Measurements from ENCODE around the gene MSRB1. TPM values are rescaled to one million over a fixed set of nuclear protein-coding genes. Genes with fewer than 3 reads are reported as not detected.

The MSRB1 gene
- polyA plus RNA-seq, 1 donor from 2014 or later: 6.0 TPM

DNA sequence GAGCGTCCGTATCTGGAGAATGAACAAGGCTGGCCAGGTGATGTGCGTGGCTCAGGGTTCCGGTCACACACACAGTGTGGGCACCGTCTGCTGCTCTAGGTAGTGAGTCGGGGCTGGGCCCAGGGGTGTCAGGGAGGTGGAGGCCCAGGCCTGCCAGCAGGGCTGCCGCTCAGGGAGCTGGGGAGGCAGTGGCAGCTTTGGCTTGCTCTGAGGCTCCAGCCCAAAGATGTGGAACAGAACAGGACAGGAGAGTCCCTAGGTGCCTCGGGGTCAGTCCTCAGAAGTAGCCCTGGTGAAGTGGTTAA, 33.2 kb upstream of the MSRB1 start:
- Histone ChIP-seq H3K9me2 (ENCODE audit: insufficient read depth, low read length) (no peaks in the 10 kb centered on the region), H3K79me2 (replicated peaks; ENCODE audit: insufficient read depth, low read length) (peaks cover 5% of the 10 kb centered on the region), H4K20me1 (ENCODE audit: insufficient read depth) (no peaks in the 10 kb centered on the region), H3K9me3 (ENCODE audit: low read length) (no peaks in the 10 kb centered on the region), H2AFZ (ENCODE audit: low read depth, low read length) (no peak overlapping the region), H3K27ac (ENCODE audit: low read length) (no peak overlapping the region), H3K9ac (ENCODE audit: low read length) (no peak overlapping the region), H3K4me3 (ENCODE audit: low read length) (no peak overlapping the region), H3K4me2 (ENCODE audit: low read length) (no peak overlapping the region), H3K27me3 (ENCODE audit: insufficient read depth, low read depth, low read length) (peaks cover 29% of the 10 kb centered on the region), H3F3A (ENCODE audit: insufficient read depth, low read length, poor library complexity, severe bottlenecking) (no peaks in the 10 kb centered on the region), H3K36me3 (ENCODE audit: insufficient read depth, low read length) (no peaks in the 10 kb centered on the region)
- TF ChIP-seq MXI1 (conservative IDR thresholded peaks at IDR 0.05; ENCODE audit: poor library complexity, severe bottlenecking): no peak
- TF ChIP-seq, protein P1, sequence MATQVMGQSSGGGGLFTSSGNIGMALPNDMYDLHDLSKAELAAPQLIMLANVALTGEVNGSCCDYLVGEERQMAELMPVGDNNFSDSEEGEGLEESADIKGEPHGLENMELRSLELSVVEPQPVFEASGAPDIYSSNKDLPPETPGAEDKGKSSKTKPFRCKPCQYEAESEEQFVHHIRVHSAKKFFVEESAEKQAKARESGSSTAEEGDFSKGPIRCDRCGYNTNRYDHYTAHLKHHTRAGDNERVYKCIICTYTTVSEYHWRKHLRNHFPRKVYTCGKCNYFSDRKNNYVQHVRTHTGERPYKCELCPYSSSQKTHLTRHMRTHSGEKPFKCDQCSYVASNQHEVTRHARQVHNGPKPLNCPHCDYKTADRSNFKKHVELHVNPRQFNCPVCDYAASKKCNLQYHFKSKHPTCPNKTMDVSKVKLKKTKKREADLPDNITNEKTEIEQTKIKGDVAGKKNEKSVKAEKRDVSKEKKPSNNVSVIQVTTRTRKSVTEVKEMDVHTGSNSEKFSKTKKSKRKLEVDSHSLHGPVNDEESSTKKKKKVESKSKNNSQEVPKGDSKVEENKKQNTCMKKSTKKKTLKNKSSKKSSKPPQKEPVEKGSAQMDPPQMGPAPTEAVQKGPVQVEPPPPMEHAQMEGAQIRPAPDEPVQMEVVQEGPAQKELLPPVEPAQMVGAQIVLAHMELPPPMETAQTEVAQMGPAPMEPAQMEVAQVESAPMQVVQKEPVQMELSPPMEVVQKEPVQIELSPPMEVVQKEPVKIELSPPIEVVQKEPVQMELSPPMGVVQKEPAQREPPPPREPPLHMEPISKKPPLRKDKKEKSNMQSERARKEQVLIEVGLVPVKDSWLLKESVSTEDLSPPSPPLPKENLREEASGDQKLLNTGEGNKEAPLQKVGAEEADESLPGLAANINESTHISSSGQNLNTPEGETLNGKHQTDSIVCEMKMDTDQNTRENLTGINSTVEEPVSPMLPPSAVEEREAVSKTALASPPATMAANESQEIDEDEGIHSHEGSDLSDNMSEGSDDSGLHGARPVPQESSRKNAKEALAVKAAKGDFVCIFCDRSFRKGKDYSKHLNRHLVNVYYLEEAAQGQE (IDR thresholded peaks at IDR 0.05; ENCODE audit: borderline replicate concordance): no peak
- TF ChIP-seq EP300 (conservative IDR thresholded peaks at IDR 0.05; ENCODE audit: poor library complexity, severe bottlenecking): no peak
- TF ChIP-seq, protein P2, sequence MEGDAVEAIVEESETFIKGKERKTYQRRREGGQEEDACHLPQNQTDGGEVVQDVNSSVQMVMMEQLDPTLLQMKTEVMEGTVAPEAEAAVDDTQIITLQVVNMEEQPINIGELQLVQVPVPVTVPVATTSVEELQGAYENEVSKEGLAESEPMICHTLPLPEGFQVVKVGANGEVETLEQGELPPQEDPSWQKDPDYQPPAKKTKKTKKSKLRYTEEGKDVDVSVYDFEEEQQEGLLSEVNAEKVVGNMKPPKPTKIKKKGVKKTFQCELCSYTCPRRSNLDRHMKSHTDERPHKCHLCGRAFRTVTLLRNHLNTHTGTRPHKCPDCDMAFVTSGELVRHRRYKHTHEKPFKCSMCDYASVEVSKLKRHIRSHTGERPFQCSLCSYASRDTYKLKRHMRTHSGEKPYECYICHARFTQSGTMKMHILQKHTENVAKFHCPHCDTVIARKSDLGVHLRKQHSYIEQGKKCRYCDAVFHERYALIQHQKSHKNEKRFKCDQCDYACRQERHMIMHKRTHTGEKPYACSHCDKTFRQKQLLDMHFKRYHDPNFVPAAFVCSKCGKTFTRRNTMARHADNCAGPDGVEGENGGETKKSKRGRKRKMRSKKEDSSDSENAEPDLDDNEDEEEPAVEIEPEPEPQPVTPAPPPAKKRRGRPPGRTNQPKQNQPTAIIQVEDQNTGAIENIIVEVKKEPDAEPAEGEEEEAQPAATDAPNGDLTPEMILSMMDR (IDR thresholded peaks at IDR 0.05; ENCODE audit: poor library complexity, severe bottlenecking): no peak

DNA sequence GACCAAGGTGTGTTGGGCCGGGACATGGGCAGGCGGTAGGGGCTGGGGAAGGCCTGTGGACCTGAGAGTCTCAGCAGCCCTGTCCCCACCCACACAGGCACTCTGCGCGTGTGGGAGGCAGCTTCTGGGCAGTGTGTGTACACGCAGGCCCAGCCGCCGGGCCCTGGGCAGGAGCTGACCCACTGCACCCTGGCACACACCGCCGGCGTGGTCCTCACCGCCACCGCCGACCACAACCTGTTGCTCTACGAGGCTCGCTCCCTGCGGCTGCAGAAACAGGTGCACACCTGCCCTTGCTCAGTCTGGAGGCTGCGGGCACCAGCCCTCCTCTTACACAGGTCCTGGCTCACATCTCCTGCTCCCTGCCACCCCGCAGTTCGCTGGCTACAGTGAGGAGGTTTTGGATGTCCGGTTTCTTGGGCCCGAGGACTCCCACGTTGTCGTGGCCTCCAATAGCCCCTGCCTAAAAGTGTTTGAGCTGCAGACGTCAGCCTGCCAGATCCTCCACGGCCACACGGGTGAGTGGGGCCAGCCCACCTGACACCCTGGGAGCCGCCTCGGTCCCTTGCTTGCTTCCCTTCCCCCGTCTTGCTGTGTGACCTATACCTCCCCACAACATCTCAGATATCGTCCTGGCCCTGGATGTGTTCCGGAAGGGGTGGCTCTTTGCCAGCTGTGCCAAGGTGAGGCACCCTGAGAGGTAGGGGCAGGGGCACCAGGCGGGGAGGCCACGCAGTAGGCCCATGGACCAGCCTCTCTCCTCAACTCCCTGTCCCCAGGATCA, 32.6 kb upstream of the MSRB1 start:
- Histone ChIP-seq H3K36me3 (ENCODE audit: insufficient read depth, low read length) (no peaks in the 10 kb centered on the region), H3K9me2 (ENCODE audit: insufficient read depth, low read length) (no peaks in the 10 kb centered on the region), H3K27ac (ENCODE audit: low read length) (no peak overlapping the region), H4K20me1 (ENCODE audit: insufficient read depth) (no peaks in the 10 kb centered on the region), H3K4me3 (ENCODE audit: low read length) (no peak overlapping the region), H3K79me2 (replicated peaks; ENCODE audit: insufficient read depth, low read length) (peaks cover 5% of the 10 kb centered on the region), H3K9me3 (ENCODE audit: low read length) (no peaks in the 10 kb centered on the region), H3K9ac (ENCODE audit: low read length) (no peak overlapping the region), H3F3A (ENCODE audit: insufficient read depth, low read length, poor library complexity, severe bottlenecking) (no peaks in the 10 kb centered on the region), H3K4me2 (ENCODE audit: low read length) (no peak overlapping the region), H2AFZ (ENCODE audit: low read depth, low read length) (no peak overlapping the region), H3K27me3 (ENCODE audit: insufficient read depth, low read depth, low read length) (peaks cover 23% of the 10 kb centered on the region)
- no peak for TF ChIP-seq EP300 (conservative IDR thresholded peaks at IDR 0.05; ENCODE audit: poor library complexity, severe bottlenecking)
- no peak for TF ChIP-seq SMC3 (conservative IDR thresholded peaks at IDR 0.05; ENCODE audit: poor library complexity)
- TF ChIP-seq, protein P1 (IDR thresholded peaks at IDR 0.05; ENCODE audit: borderline replicate concordance): no peak
- TF ChIP-seq EZH2 (IDR thresholded peaks at IDR 0.05; ENCODE audit: borderline replicate concordance, insufficient read depth, low read length, poor library complexity, severe bottlenecking): no peak
- TF ChIP-seq, protein P2 (IDR thresholded peaks at IDR 0.05; ENCODE audit: poor library complexity, severe bottlenecking): no peak
- TF ChIP-seq POLR2AphosphoS5 (IDR thresholded peaks at IDR 0.05): no peak
- no peak for TF ChIP-seq TAF1 (IDR thresholded peaks at IDR 0.05; ENCODE audit: low read depth)
- TF ChIP-seq RAD21 (conservative IDR thresholded peaks at IDR 0.05): no peak
- no peak for TF ChIP-seq MXI1 (conservative IDR thresholded peaks at IDR 0.05; ENCODE audit: poor library complexity, severe bottlenecking)

All from neural cell (in vitro differentiated cells).